SU-DHL-6 (cell line): ENCODE measurements around the gene OIP5.

Source experiments
- EZH2phosphoT487 ChIP-seq: fragments of 200-600 bp; sonication (generic), shearing (Covaris generic); conservative IDR thresholded peaks from 2 replicates; pipeline ENCODE4 v1.6.1; 2018; ENCODE audit warnings: mild to moderate bottlenecking, antibody characterized with exemption, low read length, moderate library complexity, mixed read lengths
- TF ChIP-seq, protein P1 (sequence below): fragments of 200-600 bp; sonication (generic); IDR thresholded peaks from one replicate; pipeline ENCODE4 v1.5.1; 2017; ENCODE audit warnings: antibody characterized with exemption, mild to moderate bottlenecking, low read length, moderate library complexity; ENCODE audit not compliant: insufficient read depth, poor library complexity, severe bottlenecking

DNA sequence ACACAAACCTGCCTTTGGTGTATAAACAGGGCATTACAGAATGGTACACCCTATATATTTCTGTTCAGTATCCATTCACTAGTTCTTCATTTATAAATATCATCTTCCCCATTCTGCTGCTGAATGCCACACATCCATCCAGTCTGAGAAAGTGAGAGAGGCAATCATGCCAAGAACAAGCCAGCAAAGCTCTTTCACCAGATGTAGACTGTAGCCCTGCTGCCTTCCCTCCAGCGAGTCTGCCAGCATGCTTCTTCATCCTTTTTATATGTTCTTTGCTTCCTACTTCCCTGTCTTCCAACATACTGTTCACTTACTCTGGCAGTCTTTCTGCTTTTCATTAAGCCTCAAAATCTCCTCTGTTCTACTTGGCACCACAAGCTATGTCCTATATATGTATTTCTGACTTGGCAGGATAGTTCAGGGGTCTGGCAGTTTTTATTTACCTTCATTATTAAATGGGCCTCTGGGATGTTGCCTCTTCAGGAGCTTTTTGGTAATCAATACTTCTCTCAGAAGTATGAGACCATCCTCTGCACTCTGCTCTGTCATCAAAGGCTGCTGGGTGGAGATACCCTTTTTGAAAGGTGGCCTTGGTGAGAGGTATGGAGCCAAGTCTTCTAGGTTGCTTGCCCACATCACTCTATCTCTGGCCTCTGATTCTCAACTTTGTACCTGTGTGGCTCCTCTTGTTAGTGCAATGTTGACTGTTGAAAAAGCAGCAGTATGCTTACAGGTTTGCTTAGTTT is 52.7 kb downstream of the OIP5 start:
- TF ChIP-seq, protein P1, sequence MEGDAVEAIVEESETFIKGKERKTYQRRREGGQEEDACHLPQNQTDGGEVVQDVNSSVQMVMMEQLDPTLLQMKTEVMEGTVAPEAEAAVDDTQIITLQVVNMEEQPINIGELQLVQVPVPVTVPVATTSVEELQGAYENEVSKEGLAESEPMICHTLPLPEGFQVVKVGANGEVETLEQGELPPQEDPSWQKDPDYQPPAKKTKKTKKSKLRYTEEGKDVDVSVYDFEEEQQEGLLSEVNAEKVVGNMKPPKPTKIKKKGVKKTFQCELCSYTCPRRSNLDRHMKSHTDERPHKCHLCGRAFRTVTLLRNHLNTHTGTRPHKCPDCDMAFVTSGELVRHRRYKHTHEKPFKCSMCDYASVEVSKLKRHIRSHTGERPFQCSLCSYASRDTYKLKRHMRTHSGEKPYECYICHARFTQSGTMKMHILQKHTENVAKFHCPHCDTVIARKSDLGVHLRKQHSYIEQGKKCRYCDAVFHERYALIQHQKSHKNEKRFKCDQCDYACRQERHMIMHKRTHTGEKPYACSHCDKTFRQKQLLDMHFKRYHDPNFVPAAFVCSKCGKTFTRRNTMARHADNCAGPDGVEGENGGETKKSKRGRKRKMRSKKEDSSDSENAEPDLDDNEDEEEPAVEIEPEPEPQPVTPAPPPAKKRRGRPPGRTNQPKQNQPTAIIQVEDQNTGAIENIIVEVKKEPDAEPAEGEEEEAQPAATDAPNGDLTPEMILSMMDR: no peak
- TF ChIP-seq EZH2phosphoT487: no peak
